ENCODE data around the gene CEP70.

DNA sequence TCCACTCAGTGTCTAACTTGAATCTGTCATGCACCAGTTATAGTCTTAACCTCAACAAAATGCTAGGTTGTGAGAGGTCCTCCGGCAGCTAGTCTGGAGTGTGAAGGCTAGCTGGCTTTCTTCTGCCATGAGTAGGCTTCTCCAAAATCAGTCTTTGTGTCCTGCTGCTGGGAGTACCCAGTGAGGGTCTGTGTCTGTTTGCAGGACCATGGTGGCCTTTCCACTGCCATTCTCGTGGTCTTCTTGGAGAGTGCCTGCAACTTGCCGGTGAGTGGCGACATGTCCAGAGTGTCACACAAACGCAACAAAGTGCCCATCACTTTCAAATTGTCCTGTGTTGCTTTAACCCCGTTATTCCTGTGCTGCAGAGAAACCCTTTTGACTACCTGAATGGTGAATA, 125.6 kb downstream of the CEP70 start:
- TF ChIP-seq, protein P1, sequence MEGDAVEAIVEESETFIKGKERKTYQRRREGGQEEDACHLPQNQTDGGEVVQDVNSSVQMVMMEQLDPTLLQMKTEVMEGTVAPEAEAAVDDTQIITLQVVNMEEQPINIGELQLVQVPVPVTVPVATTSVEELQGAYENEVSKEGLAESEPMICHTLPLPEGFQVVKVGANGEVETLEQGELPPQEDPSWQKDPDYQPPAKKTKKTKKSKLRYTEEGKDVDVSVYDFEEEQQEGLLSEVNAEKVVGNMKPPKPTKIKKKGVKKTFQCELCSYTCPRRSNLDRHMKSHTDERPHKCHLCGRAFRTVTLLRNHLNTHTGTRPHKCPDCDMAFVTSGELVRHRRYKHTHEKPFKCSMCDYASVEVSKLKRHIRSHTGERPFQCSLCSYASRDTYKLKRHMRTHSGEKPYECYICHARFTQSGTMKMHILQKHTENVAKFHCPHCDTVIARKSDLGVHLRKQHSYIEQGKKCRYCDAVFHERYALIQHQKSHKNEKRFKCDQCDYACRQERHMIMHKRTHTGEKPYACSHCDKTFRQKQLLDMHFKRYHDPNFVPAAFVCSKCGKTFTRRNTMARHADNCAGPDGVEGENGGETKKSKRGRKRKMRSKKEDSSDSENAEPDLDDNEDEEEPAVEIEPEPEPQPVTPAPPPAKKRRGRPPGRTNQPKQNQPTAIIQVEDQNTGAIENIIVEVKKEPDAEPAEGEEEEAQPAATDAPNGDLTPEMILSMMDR (IDR thresholded peaks at IDR 0.05), result no peak
- TF ChIP-seq POLR2A (IDR thresholded peaks at IDR 0.05), result no peak
